D721Med (cell line): ENCODE measurements around the gene STK32B.

Experiments used
- DNase-seq: peaks from one replicate; pipeline ENCODE4 v3.0.0; 2011; ENCODE audit warnings: low spot score; ENCODE audit not compliant: insufficient read length
- FAIRE-seq: peaks from 2 replicates; lab custom pipeline; 2011; peaks lifted over from hg19 to GRCh38; lab: Jason Lieb, UNC
- CTCF ChIP-seq: IDR thresholded peaks from 2 replicates; pipeline ENCODE4 v1.5.1; 2012; ENCODE audit warnings: mild to moderate bottlenecking, control low read depth; ENCODE audit not compliant: insufficient read depth; ENCODE audit errors: missing control alignments

STK32B gene

GRCh38 chr4:5527211-5527610, 475.9 kb downstream of the STK32B start:
- no peak for TF ChIP-seq CTCF
- no peak for FAIRE-seq
- no peak for DNase-seq

GRCh38 chr4:5528031-5528436, 476.8 kb downstream of the STK32B start:
- DNase-seq (no peak), FAIRE-seq (no peak)

GRCh38 chr4:5532100-5532499, 480.8 kb downstream of the STK32B start:
- FAIRE-seq (no peak), DNase-seq (no peak)
- no peak for TF ChIP-seq CTCF

More at GRCh38 chr4:5528031-5528436, 476.8 kb downstream of the STK32B start:
- TF ChIP-seq CTCF, result no peak

- DNase-seq (no peak), FAIRE-seq (no peak)
- no peak for TF ChIP-seq CTCF
These were observed 488.3 kb downstream of the STK32B start for GRCh38 chr4:5539584-5539983.

GRCh38 chr4:5541169-5541568, 489.9 kb downstream of the STK32B start:
- no peak for TF ChIP-seq CTCF
- no peak for FAIRE-seq
- DNase-seq, result no peak

GRCh38 chr4:5543681-5544080, 492.4 kb downstream of the STK32B start:
- no peak for DNase-seq
- no peak for TF ChIP-seq CTCF
- FAIRE-seq, result no peak

- DNase-seq, result no peak
- no peak for FAIRE-seq
- no peak for TF ChIP-seq CTCF
These were observed 493.5 kb downstream of the STK32B start for GRCh38 chr4:5544762-5545161.
